HepG2 (cell line): ENCODE measurements around the gene KCNN2. TPM values are rescaled to one million over a fixed set of nuclear protein-coding genes. Genes with fewer than 3 reads are reported as not detected.

ENCODE experiments used
- ATAC-seq: fragments of 200-7000 bp; cut with Tn5 transposase; 3 replicates; pipeline ENCODE4 v1.9.1; 2020; ENCODE audit warnings: mild to moderate bottlenecking, moderate library complexity
- BruUV-seq: library from RNA; stranded (reverse); fragments of 400-500 nt; replicated peaks from 2 replicates; lab custom pipeline; 2021; lab: Mats Ljungman, UMichigan
- CTCF ChIA-PET: fragments of 300-600 bp; formaldehyde crosslinking; extraction: SDS; loops from one replicate; lab custom pipeline; 2021; ENCODE audit warnings: low total read pairs, inconsistent platforms, low intra/inter-chr PET ratio; lab: Yijun Ruan, JAX
- POLR2A ChIA-PET: fragments of 350-600 bp; sonication (Branson Sonifier 250); formaldehyde crosslinking; loops from one replicate; lab custom pipeline; 2020; ENCODE audit warnings: antibody characterized with exemption, inconsistent platforms; lab: Yijun Ruan, JAX
- DNase-seq: peaks from one replicate; pipeline ENCODE4 v3.0.0-alpha.2; 2015; ENCODE audit warnings: low spot score
- FAIRE-seq: peaks from 3 replicates; lab custom pipeline; 2011; peaks lifted over from hg19 to GRCh38; lab: Jason Lieb, UNC
- H2AFZ ChIP-seq: one replicate; pipeline ENCODE4 v1.6.1; 2011; ENCODE audit warnings: low read length, inconsistent platforms
- H3K27ac ChIP-seq: fragments of 300-600 bp; 3 replicates; pipeline ENCODE4 v1.8.0; 2011; ENCODE audit warnings: mixed run types, mild to moderate bottlenecking, mixed read lengths, low read length, inconsistent platforms; ENCODE audit not compliant: insufficient read depth; ENCODE audit errors: extremely low read length
- H3K27me3 ChIP-seq, 2 experiments: fragments of 200-600 bp in 1 of 2; 2 replicates in 1 of 2; 3 replicates in 1 of 2; pipeline versions ENCODE4 v1.6.0 to v1.8.0; 2011; ENCODE audit warnings: low read length in 2 of 2, mild to moderate bottlenecking in 2 of 2, moderate library complexity in 2 of 2, inconsistent platforms in 1 of 2; ENCODE audit not compliant: insufficient read depth in 2 of 2, control insufficient read depth in 1 of 2
- H3K36me3 ChIP-seq, 2 experiments: fragments of 200-600 bp in 1 of 2; replicated peaks in 1 of 2; 2 replicates in 1 of 2; 3 replicates in 1 of 2; pipeline versions ENCODE4 v1.5.1 to v1.8.0; 2011; ENCODE audit warnings: low read length in 2 of 2, inconsistent platforms in 1 of 2; ENCODE audit not compliant: insufficient read depth in 2 of 2, control insufficient read depth in 1 of 2
- H3K4me1 ChIP-seq: 2 replicates; pipeline ENCODE4 v1.5.1; 2012; ENCODE audit warnings: low read length, inconsistent platforms; ENCODE audit not compliant: insufficient read depth
- H3K4me2 ChIP-seq: 2 replicates; pipeline ENCODE4 v1.6.0; 2011; ENCODE audit warnings: low read depth, low read length, inconsistent platforms
- H3K4me3 ChIP-seq, 3 experiments: fragments of 200-600 bp in 1 of 3; sonication (generic), shearing (Covaris generic) in 1 of 3; replicated peaks in 1 of 3; 2 replicates each; pipeline ENCODE4 v1.5.1; 2011 to 2016; ENCODE audit warnings: low read length in 3 of 3, inconsistent platforms in 2 of 3, low read depth in 2 of 3, mild to moderate bottlenecking in 2 of 3, control low read depth in 1 of 3, mixed read lengths in 1 of 3; ENCODE audit not compliant: insufficient read depth in 1 of 3
- H3K79me2 ChIP-seq: one replicate; pipeline ENCODE4 v1.6.1; 2011; ENCODE audit warnings: low read length, inconsistent platforms; ENCODE audit not compliant: insufficient read depth
- H3K9ac ChIP-seq: 2 replicates; pipeline ENCODE4 v1.6.0; 2011; ENCODE audit warnings: mild to moderate bottlenecking, low read depth, low read length, inconsistent platforms; ENCODE audit not compliant: insufficient read depth
- H3K9me3 ChIP-seq: 2 replicates; pipeline ENCODE4 v1.5.1; 2012; ENCODE audit warnings: mild to moderate bottlenecking, low read length
- H4K20me1 ChIP-seq: 2 replicates; pipeline ENCODE4 v1.6.0; 2011; ENCODE audit warnings: inconsistent platforms, mild to moderate bottlenecking, low read length, moderate library complexity; ENCODE audit not compliant: insufficient read depth
- CREM ChIP-seq, 2 experiments: sonication (generic) in 1 of 2; formaldehyde crosslinking in 1 of 2; IDR thresholded peaks; 2 replicates each; pipeline versions ENCODE4 v1.4.0 to v1.6.1; 2016 to 2020; ENCODE audit warnings: antibody characterized with exemption in 1 of 2, mild to moderate bottlenecking in 1 of 2, missing genetic modification reagents in 1 of 2
- FOXK2 ChIP-seq: fragments of 450-650 bp; IDR thresholded peaks from 2 replicates; pipeline ENCODE4 v1.6.1; 2016
- MIER3 ChIP-seq: IDR thresholded peaks from 2 replicates; pipeline ENCODE4 v1.6.1; 2016; ENCODE audit warnings: missing compliant biosample characterization, borderline replicate concordance
- MLLT10 ChIP-seq: sonication (generic); formaldehyde crosslinking; IDR thresholded peaks from 2 replicates; pipeline ENCODE4 v1.4.0; 2020; ENCODE audit warnings: missing genetic modification reagents
- NFE2 ChIP-seq: sonication (generic); formaldehyde crosslinking; IDR thresholded peaks from 2 replicates; pipeline ENCODE4 v1.4.0; 2020; ENCODE audit warnings: missing genetic modification reagents
- NFIB ChIP-seq: sonication (generic); formaldehyde crosslinking; IDR thresholded peaks from 2 replicates; pipeline ENCODE4 v1.9.0; 2021; ENCODE audit warnings: missing genetic modification reagents, mild to moderate bottlenecking, borderline replicate concordance
- SIX4 ChIP-seq: sonication (generic); formaldehyde crosslinking; IDR thresholded peaks from 2 replicates; pipeline ENCODE4 v1.4.0; 2020; ENCODE audit warnings: missing genetic modification reagents
- ZNF850 ChIP-seq: sonication (generic); formaldehyde crosslinking; conservative IDR thresholded peaks from 2 replicates; pipeline ENCODE4 v1.9.0; 2021; ENCODE audit warnings: mild to moderate bottlenecking, missing genetic modification reagents
- WGBS: methylation state at CpG from one replicate; pipeline ENCODE4 v1.1.6; 2017; ENCODE audit warnings: low lambda C conversion rate; 5-methylcytosine and 5-hydroxymethylcytosine counted together
- in situ Hi-C: cut with HindIII; loops from 2 replicates; pipeline ENCODE4 v1.10.0; 2017; ENCODE audit warnings: low pct_unique_long_range_greater_than_20kb; ENCODE audit not compliant: extremely low pct_ligation_motif_present
- intact Hi-C: fragments of 100-400 bp; cut with micrococcal nuclease; formaldehyde crosslinking; loops from one replicate; pipeline ENCODE4 v1.10.0; 2022; ENCODE audit not compliant: unreplicated experiment
- polyA plus RNA-seq, 8 experiments: library from polyadenylated mRNA; depleted of rRNA in 3 of 8; stranded (reverse) in 7 of 8; unstranded in 1 of 8; fragments of >200 nt; fragmentation: Illumina TruSeq in 4 of 8; extraction: Trizol in 4 of 8; gene quantifications; 2 replicates each; pipeline versions ENCODE4 v1.2.1 to v1.2.3, GENCODE V29; 2011 to 2016; ENCODE audit warnings: low read depth in 4 of 8, missing spikeins in 1 of 8, mixed read lengths in 1 of 8; ENCODE audit not compliant: insufficient read depth in 1 of 8
- total RNA-seq, 5 experiments: library from RNA; depleted of rRNA; stranded (reverse); fragments of >200 nt; fragmentation: Illumina TruSeq; extraction: Trizol; gene quantifications; 2 replicates each; pipeline ENCODE4 v1.2.3, GENCODE V29; 2016; ENCODE audit warnings: low read depth in 1 of 5
- TF ChIP-seq, protein P1 (sequence below), 2 experiments: sonication (generic) in 1 of 2; formaldehyde crosslinking in 1 of 2; IDR thresholded peaks; 2 replicates each; pipeline versions ENCODE4 v1.4.0 to v1.6.1; 2016 to 2020; ENCODE audit warnings: borderline replicate concordance in 1 of 2, low read depth in 1 of 2, mild to moderate bottlenecking in 1 of 2, missing genetic modification reagents in 1 of 2
- TF ChIP-seq, protein P2 (sequence below): sonication (generic); formaldehyde crosslinking; IDR thresholded peaks from 2 replicates; pipeline ENCODE4 v1.5.1; 2020; ENCODE audit warnings: mild to moderate bottlenecking, missing genetic modification reagents, moderate library complexity
- TF ChIP-seq, protein P3 (sequence below): sonication (generic); formaldehyde crosslinking; IDR thresholded peaks from 2 replicates; pipeline ENCODE4 v1.4.0; 2020; ENCODE audit warnings: missing genetic modification reagents, borderline replicate concordance
- TF ChIP-seq, protein P4 (sequence below): sonication (generic); formaldehyde crosslinking; IDR thresholded peaks from 2 replicates; pipeline ENCODE4 v1.4.0; 2020; ENCODE audit warnings: missing genetic modification reagents, borderline replicate concordance

Gene KCNN2
- total and polyA plus RNA-seq, 2 of the 13 experiments (the other 11 are each of a cell fraction or from before 2014, with no cell fraction given): not detected

GRCh38 chr5:114363837-114364236 is 2.0 kb downstream of the KCNN2 start:
- peak; percentile 26; the same call in 1 of the 3 replicates for ATAC-seq
- Histone ChIP-seq H3K9ac (no peak overlapping the region), H3K36me3 (no peaks in the 10 kb centered on the region), H3K79me2 (no peaks in the 10 kb centered on the region), H4K20me1 (no peaks in the 10 kb centered on the region), H3K4me1 (no peaks in the 10 kb centered on the region), H3K4me3 (no peak overlapping the region), H3K27me3 (peaks cover 2 to 13% of the 10 kb centered on the region in 2 experiments; a peak in 3 of 5 replicates), H3K4me2 (no peak overlapping the region), H2AFZ (no peak overlapping the region), H3K27ac (no peak overlapping the region), H3K9me3 (no peaks in the 10 kb centered on the region)
- intact Hi-C loops (no loop called here), in situ Hi-C loops (no loop called here)
- no TSS peak for BruUV-seq
- CTCF ChIA-PET: no interaction called here
- POLR2A ChIA-PET: no interaction called here
- WGBS: 8% methylated on average over 10 of the region's 10 CpGs
- FAIRE-seq: no peak
- no peak for DNase-seq
- TF ChIP-seq CREM (IDR thresholded peaks at IDR 0.05) (no peak), CREM (CRISPR knock-in tag; IDR thresholded peaks at IDR 0.05) (no peak), MIER3 (no peak), SIX4 (no peak), ZNF850 (CRISPR knock-in tag) (no peak), NFE2 (CRISPR knock-in tag) (no peak), MLLT10 (CRISPR knock-in tag) (no peak), FOXK2 (no peak), NFIB (no peak)
- TF ChIP-seq, protein P1, sequence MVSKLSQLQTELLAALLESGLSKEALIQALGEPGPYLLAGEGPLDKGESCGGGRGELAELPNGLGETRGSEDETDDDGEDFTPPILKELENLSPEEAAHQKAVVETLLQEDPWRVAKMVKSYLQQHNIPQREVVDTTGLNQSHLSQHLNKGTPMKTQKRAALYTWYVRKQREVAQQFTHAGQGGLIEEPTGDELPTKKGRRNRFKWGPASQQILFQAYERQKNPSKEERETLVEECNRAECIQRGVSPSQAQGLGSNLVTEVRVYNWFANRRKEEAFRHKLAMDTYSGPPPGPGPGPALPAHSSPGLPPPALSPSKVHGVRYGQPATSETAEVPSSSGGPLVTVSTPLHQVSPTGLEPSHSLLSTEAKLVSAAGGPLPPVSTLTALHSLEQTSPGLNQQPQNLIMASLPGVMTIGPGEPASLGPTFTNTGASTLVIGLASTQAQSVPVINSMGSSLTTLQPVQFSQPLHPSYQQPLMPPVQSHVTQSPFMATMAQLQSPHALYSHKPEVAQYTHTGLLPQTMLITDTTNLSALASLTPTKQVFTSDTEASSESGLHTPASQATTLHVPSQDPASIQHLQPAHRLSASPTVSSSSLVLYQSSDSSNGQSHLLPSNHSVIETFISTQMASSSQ (IDR thresholded peaks at IDR 0.05; ENCODE audit: low read depth): no peak
- TF ChIP-seq, protein P1 (CRISPR knock-in tag; IDR thresholded peaks at IDR 0.05; ENCODE audit: borderline replicate concordance): no peak
- TF ChIP-seq, protein P2, sequence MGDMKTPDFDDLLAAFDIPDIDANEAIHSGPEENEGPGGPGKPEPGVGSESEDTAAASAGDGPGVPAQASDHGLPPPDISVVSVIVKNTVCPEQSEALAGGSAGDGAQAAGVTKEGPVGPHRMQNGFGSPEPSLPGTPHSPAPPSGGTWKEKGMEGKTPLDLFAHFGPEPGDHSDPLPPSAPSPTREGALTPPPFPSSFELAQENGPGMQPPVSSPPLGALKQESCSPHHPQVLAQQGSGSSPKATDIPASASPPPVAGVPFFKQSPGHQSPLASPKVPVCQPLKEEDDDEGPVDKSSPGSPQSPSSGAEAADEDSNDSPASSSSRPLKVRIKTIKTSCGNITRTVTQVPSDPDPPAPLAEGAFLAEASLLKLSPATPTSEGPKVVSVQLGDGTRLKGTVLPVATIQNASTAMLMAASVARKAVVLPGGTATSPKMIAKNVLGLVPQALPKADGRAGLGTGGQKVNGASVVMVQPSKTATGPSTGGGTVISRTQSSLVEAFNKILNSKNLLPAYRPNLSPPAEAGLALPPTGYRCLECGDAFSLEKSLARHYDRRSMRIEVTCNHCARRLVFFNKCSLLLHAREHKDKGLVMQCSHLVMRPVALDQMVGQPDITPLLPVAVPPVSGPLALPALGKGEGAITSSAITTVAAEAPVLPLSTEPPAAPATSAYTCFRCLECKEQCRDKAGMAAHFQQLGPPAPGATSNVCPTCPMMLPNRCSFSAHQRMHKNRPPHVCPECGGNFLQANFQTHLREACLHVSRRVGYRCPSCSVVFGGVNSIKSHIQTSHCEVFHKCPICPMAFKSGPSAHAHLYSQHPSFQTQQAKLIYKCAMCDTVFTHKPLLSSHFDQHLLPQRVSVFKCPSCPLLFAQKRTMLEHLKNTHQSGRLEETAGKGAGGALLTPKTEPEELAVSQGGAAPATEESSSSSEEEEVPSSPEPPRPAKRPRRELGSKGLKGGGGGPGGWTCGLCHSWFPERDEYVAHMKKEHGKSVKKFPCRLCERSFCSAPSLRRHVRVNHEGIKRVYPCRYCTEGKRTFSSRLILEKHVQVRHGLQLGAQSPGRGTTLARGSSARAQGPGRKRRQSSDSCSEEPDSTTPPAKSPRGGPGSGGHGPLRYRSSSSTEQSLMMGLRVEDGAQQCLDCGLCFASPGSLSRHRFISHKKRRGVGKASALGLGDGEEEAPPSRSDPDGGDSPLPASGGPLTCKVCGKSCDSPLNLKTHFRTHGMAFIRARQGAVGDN (CRISPR knock-in tag): no peak
- TF ChIP-seq, protein P3, sequence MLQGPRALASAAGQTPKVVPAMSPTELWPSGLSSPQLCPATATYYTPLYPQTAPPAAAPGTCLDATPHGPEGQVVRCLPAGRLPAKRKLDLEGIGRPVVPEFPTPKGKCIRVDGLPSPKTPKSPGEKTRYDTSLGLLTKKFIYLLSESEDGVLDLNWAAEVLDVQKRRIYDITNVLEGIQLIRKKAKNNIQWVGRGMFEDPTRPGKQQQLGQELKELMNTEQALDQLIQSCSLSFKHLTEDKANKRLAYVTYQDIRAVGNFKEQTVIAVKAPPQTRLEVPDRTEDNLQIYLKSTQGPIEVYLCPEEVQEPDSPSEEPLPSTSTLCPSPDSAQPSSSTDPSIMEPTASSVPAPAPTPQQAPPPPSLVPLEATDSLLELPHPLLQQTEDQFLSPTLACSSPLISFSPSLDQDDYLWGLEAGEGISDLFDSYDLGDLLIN (CRISPR knock-in tag): no peak
- TF ChIP-seq, protein P4, sequence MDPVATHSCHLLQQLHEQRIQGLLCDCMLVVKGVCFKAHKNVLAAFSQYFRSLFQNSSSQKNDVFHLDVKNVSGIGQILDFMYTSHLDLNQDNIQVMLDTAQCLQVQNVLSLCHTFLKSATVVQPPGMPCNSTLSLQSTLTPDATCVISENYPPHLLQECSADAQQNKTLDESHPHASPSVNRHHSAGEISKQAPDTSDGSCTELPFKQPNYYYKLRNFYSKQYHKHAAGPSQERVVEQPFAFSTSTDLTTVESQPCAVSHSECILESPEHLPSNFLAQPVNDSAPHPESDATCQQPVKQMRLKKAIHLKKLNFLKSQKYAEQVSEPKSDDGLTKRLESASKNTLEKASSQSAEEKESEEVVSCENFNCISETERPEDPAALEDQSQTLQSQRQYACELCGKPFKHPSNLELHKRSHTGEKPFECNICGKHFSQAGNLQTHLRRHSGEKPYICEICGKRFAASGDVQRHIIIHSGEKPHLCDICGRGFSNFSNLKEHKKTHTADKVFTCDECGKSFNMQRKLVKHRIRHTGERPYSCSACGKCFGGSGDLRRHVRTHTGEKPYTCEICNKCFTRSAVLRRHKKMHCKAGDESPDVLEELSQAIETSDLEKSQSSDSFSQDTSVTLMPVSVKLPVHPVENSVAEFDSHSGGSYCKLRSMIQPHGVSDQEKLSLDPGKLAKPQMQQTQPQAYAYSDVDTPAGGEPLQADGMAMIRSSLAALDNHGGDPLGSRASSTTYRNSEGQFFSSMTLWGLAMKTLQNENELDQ: no peak
